SK-N-MC (cell line): ENCODE data around the gene EIF4E.
"Not testable (repeated sequence)": the region's sequence is repeated elsewhere in the genome, so short reads cannot be mapped to it uniquely, and the experiment has no call there.

Experiments
- DNase-seq: peaks from one replicate; pipeline ENCODE4 v3.0.0-alpha.2; 2011; ENCODE audit warnings: low read depth, low spot score
- H3K27ac ChIP-seq: fragments of 200-600 bp; sonication (generic); 2 replicates; pipeline ENCODE4 v1.5.1; 2016; ENCODE audit warnings: mixed run types
- H3K36me3 ChIP-seq: fragments of 200-600 bp; sonication (generic); 2 replicates; pipeline ENCODE4 v1.6.1; 2017; ENCODE audit warnings: antibody characterized with exemption, low read length, mixed read lengths; ENCODE audit not compliant: insufficient read depth
- H3K4me3 ChIP-seq: fragments of 200-600 bp; sonication (generic); 2 replicates; pipeline ENCODE4 v1.5.1; 2016
- H3K9ac ChIP-seq: fragments of 200-600 bp; sonication (generic); 2 replicates; pipeline ENCODE4 v1.8.0; 2017; ENCODE audit warnings: mixed run types, mixed read lengths; ENCODE audit not compliant: insufficient read length
- H3K9me3 ChIP-seq: fragments of 200-600 bp; sonication (generic); 2 replicates; pipeline ENCODE4 v1.6.1; 2017; ENCODE audit warnings: low read depth, mild to moderate bottlenecking, antibody characterized with exemption, low read length, moderate library complexity, mixed read lengths
- EZH2 ChIP-seq: fragments of 200-600 bp; sonication (generic); IDR thresholded peaks from one replicate; pipeline ENCODE4 v1.6.1; 2017; ENCODE audit warnings: antibody characterized with exemption
- FOXP2 ChIP-seq: optimal IDR thresholded peaks from 2 replicates; pipeline ENCODE3; 2011; ENCODE audit warnings: mild to moderate bottlenecking, moderate library complexity; ENCODE audit not compliant: insufficient read depth; ENCODE audit errors: extremely low read length, control extremely low read depth
- POLR2AphosphoS5 ChIP-seq: IDR thresholded peaks from 2 replicates; pipeline ENCODE4 v1.6.1; 2012; ENCODE audit warnings: mild to moderate bottlenecking, low read depth, low read length, borderline replicate concordance

The EIF4E gene

DNA sequence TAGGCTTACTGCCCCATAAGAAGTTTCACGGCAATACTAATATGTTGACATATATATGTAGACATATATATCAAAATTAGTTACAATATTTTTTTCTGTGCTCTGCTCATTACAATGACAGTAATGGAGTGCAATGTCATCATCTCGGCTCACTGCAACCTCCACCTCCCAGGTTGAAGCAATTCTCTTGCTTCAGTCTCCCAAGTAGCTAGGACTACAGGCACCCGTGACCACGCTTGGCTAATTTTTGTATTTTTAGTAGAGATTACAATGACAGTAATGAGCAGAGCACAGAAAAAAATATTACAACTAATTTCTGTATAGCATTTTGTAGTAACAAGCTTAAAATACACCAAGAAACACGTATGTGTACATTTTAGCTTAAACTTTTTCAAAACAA, 7.6 kb downstream of the EIF4E start:
- no peak overlapping the region for H3K4me3 ChIP-seq
- peaks cover 17% of the 10 kb centered on the region for H3K9me3 ChIP-seq
- peaks cover 95% of the 10 kb centered on the region for H3K36me3 ChIP-seq
- no peak overlapping the region for H3K27ac ChIP-seq
- DNase-seq, result no peak
- TF ChIP-seq FOXP2 (no peak), EZH2 (no peak), POLR2AphosphoS5 (no peak)
- H3K9ac ChIP-seq, result no peak overlapping the region

DNA sequence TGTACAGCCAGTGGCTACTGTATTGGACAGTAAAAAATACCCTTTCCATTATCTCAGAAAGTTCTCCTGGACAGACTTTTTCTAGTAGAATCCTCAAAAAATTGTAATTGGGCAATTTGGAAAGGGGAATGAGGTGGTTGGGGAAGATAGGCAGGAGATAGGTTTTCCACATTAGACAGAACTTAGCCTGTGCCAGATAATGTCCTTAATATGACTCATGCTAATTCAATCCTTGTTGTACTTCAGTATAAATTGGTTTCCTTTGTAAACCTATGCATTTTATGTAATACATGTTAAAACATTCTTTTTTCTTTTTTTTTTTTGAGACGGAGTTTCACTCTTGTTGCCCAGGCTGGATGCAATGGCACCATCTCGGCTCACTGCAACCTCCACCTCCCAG, 8.9 kb downstream of the EIF4E start:
- TF ChIP-seq POLR2AphosphoS5 (no peak), FOXP2 (no peak), EZH2 (no peak)
- Histone ChIP-seq H3K9ac (no peak overlapping the region), H3K36me3 (peaks cover 90% of the 10 kb centered on the region), H3K27ac (no peak overlapping the region), H3K9me3 (peaks cover 7% of the 10 kb centered on the region), H3K4me3 (no peak overlapping the region)
- no peak for DNase-seq

DNA sequence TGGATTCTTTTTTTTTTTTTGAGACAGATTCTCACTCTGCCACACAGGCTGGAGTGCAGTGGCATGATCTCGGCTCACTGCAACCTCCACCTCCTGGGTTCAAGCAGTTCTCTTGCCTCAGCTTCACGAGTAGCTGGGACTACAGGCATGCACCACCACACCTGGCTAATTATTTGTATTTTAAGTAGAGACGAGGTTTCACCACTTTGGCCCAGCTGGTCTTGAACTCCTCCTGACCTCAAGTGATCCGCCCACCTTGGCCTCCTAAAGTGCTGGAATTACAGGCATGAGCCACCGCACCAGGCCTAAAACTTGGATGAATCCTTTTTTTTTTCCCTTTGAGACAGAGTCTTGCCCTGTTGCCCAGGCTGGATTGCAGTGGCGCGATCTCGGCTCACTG, 18.2 kb downstream of the EIF4E start:
- H3K36me3 ChIP-seq, result peaks cover 72% of the 10 kb centered on the region
- DNase-seq, H3K9me3 ChIP-seq, H3K9ac ChIP-seq, H3K4me3 ChIP-seq: not testable (repeated sequence)
- H3K27ac ChIP-seq, result 0 out of 2 replicates have a peak overlapping the region, but pooled peaks have one; percentile 6

DNA sequence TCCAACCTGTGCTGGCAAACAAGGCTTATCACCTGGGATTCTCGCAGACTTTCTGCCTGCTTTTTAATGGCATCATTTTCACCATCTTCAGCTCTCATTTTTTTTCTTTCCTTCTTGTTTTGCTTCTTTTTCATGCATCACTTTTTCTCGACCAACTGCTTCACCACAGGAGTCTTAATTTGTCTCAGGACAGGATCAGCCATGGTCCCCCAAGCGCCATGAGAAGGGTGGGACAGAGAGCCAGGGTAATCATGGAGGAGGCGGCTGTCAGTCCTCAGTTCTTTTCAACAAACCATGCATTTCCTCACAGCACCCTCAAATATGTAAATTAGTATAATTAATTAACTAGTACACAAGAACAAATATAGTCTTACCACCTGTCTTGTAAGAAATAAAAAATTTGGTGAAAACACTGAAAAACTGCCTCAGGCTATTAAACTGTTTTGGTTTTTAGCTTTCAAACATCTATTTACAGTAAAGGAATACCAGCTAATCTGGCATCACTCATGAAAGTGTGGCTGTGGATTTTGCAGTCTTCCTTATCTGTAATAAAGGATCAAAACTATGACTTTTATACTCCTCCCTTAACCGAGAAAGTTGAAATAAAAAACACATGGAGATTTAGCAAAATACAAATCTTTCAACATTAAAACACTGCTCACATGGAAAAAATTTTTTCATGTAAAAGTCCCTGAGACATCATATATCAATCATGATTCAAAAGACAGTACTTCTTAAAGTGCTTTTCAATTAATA, 19.1 kb downstream of the EIF4E start:
- H3K9ac ChIP-seq, result no peak overlapping the region
- H3K9me3 ChIP-seq, result peaks cover 3% of the 10 kb centered on the region
- H3K4me3 ChIP-seq, result no peak overlapping the region
- H3K27ac ChIP-seq, result 0 out of 2 replicates have a peak overlapping the region, but pooled peaks have one; percentile 10
- H3K36me3 ChIP-seq, result peaks cover 77% of the 10 kb centered on the region
- no peak for DNase-seq
- TF ChIP-seq POLR2AphosphoS5, result no peak
- TF ChIP-seq FOXP2, result no peak
- no peak for TF ChIP-seq EZH2

DNA sequence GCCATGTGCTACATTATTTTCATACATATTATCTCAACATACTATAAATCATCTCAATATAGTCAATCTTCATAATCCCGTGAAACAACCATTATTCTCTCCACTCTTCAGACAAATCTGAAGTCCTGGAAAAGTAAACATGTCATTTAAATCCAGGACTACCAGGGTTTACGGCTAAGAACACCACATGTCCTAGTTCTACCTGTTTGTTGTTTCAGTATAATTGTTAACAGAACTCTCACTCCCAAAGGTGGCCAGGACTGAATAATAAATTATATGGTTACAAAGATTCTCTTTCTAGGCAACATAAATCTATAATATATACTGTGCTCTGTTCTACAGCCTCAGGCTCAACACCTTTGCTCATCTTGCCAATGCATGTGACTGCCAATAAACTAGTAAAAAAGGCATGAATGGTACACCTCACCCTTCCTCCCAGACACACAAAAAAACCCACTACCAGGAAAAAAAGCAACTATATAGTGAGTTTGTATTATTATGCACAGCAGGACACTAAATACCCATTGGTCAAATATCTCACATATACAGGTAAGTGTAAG, 20.1 kb downstream of the EIF4E start:
- no peak for TF ChIP-seq POLR2AphosphoS5
- TF ChIP-seq FOXP2, result no peak
- TF ChIP-seq EZH2, result no peak
- peaks cover 72% of the 10 kb centered on the region for H3K36me3 ChIP-seq

DNA sequence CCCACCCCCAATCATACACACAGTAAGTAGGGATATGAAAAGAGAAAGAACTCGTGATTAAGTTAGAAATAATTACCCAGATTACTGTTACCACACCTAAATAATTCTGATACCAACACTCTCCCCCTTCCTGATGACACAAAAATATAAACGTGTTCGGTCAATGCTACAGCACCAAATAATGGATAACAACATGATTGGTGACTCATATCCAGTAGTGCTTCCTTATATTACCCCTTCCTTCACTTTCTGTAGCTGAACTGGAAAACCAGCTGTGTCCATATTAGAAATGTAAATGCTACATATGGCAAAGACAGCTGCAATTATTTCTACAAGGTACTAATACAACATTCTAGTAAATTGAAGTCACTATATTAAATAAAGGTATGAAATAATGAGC, 20.8 kb downstream of the EIF4E start:
- no peak overlapping the region for H3K27ac ChIP-seq
- peaks cover 68% of the 10 kb centered on the region for H3K36me3 ChIP-seq
- no peak for DNase-seq
- no peak overlapping the region for H3K9ac ChIP-seq
- peaks cover 3% of the 10 kb centered on the region for H3K9me3 ChIP-seq
- no peak overlapping the region for H3K4me3 ChIP-seq
- TF ChIP-seq POLR2AphosphoS5, result no peak
- no peak for TF ChIP-seq FOXP2
- TF ChIP-seq EZH2, result no peak

More for the DNA sequence above, 20.1 kb downstream of the EIF4E start:
- Histone ChIP-seq H3K9ac (no peak overlapping the region), H3K4me3 (no peak overlapping the region), H3K9me3 (peaks cover 3% of the 10 kb centered on the region), H3K27ac (no peak overlapping the region)
- DNase-seq, result no peak

DNA sequence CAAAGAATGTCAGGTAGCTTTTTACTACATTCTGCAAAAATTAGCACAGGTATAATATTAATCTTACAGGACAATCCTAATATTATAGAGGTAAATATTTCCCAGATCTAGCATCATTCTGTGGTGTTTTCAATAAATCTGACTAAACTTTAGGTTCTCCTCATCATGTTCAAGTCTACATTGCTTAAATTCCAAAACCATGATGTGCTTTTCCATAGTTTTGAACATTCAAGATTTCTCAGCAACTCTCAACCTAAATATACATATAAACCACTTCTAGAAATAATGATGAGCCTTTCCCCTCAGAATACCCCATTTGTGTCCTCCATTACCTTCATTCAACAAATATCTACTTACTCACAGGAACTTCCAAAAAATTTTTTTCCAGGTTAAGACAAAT, 23.1 kb downstream of the EIF4E start:
- TF ChIP-seq POLR2AphosphoS5 (no peak), EZH2 (no peak), FOXP2 (no peak)
- Histone ChIP-seq H3K4me3 (no peak overlapping the region), H3K9ac (no peak overlapping the region)

DNA sequence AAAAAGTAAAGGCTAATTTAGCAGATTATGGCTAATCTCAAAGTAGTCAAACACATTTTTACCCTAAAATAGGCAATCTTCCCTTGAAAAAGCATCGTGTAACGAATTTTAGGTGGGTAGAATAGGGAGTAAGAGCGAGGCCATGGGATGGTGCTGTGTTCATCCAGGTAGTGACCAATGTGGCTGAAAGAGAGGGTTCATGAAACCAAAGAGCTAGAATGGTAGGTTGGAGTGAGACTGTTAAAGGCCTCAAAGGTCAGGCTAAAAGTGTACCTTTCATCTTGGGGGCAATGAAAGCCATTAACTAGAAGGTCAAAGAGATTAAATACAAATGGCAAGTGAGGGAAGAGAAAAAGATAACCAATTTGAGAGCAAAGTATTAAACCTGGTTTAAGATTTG, 23.6 kb downstream of the EIF4E start:
- peaks cover 82% of the 10 kb centered on the region for H3K36me3 ChIP-seq
- H3K4me3 ChIP-seq, result no peak overlapping the region
- TF ChIP-seq POLR2AphosphoS5, result no peak
- no peak for TF ChIP-seq EZH2
- TF ChIP-seq FOXP2, result no peak
- H3K9me3 ChIP-seq, result peaks cover 3% of the 10 kb centered on the region
- DNase-seq, result no peak
- no peak overlapping the region for H3K27ac ChIP-seq
- H3K9ac ChIP-seq, result no peak overlapping the region

More for the DNA sequence above, 23.1 kb downstream of the EIF4E start:
- peaks cover 79% of the 10 kb centered on the region for H3K36me3 ChIP-seq
- no peak for DNase-seq
- H3K9me3 ChIP-seq, result peaks cover 3% of the 10 kb centered on the region
- H3K27ac ChIP-seq, result no peak overlapping the region

DNA sequence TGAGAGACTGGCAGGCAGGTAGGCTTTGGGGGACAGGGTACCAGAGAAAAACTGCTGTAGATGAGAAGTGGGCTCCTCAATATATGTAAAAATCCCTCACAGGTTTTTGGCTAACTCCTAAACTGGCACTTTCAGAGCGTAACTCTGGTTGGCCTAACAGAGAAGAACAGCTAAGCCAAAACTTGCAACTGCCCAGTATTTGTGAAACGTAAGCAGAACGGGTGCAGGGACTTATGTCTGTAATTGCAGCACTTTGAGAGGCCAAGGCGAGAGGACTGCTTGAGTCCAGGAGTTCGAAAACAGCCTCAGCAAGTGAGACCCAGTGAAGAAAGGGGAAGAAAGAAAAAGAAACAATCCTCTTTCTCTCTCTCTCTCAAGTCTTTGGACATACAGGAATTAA, 25.0 kb downstream of the EIF4E start:
- peaks cover 3% of the 10 kb centered on the region for H3K9me3 ChIP-seq
- peaks cover 82% of the 10 kb centered on the region for H3K36me3 ChIP-seq

More for the DNA sequence above, 25.0 kb downstream of the EIF4E start:
- Histone ChIP-seq H3K4me3 (no peak overlapping the region), H3K9ac (no peak overlapping the region), H3K27ac (no peak overlapping the region)
- TF ChIP-seq EZH2, result no peak
- no peak for TF ChIP-seq FOXP2
- no peak for TF ChIP-seq POLR2AphosphoS5
- DNase-seq, result no peak
